PC-3 (cell line): Measurements from ENCODE around the gene ELOA. TPM values are rescaled to one million over a fixed set of nuclear protein-coding genes. Genes with fewer than 3 reads are reported as not detected.
A peak's percentile ranks its signal among the peaks of the same experiment; 100 is the strongest.
"Not testable (repeated sequence)": the region's sequence is repeated elsewhere in the genome, so short reads cannot be mapped to it uniquely, and the experiment has no call there.

Experiments
- ATAC-seq: fragments of 200-7000 bp; cut with Tn5 transposase; 2 replicates; pipeline ENCODE4 v1.9.1; 2020; ENCODE audit warnings: mild to moderate bottlenecking, moderate library complexity
- BruUV-seq: library from RNA; stranded (reverse); fragments of 400-500 nt; replicated peaks from 2 replicates; lab custom pipeline; 2021; lab: Mats Ljungman, UMichigan
- CTCF ChIA-PET: fragments of 300-600 bp; sonication (Branson Sonifier 250); formaldehyde crosslinking; loops from one replicate; lab custom pipeline; 2022; ENCODE audit warnings: antibody characterized with exemption; lab: Charles Lee
- POLR2A ChIA-PET: fragments of 300-600 bp; sonication (Branson Sonifier 250); formaldehyde crosslinking; loops from one replicate; lab custom pipeline; 2022; ENCODE audit warnings: antibody characterized with exemption; ENCODE audit not compliant: unreplicated experiment; lab: Charles Lee
- DNase-seq: peaks from one replicate; pipeline ENCODE4 v3.0.0-alpha.2; 2015
- H2AFZ ChIP-seq: fragments of 300-600 bp; sonication (generic); 2 replicates; pipeline ENCODE4 v1.6.0; 2016; ENCODE audit warnings: antibody characterized with exemption, low read length
- H3F3A ChIP-seq: fragments of 300-600 bp; sonication (generic); one replicate; pipeline ENCODE4 v1.6.0; 2017; ENCODE audit warnings: antibody characterized with exemption, low read length, control low read depth, mild to moderate bottlenecking; ENCODE audit not compliant: unreplicated experiment
- H3K27ac ChIP-seq: fragments of 300-600 bp; sonication (generic); 2 replicates; pipeline ENCODE4 v1.5.1; 2016; ENCODE audit warnings: mild to moderate bottlenecking, low read length
- H3K27me3 ChIP-seq: fragments of 300-600 bp; sonication (generic); 2 replicates; pipeline ENCODE4 v1.6.1; 2016; ENCODE audit warnings: low read length, mixed read lengths
- H3K36me3 ChIP-seq: fragments of 300-600 bp; sonication (generic); 2 replicates; pipeline ENCODE4 v1.6.1; 2016; ENCODE audit warnings: low read depth, mixed run types, low read length, mixed read lengths
- H3K4me1 ChIP-seq: fragments of 300-600 bp; sonication (generic); 2 replicates; pipeline ENCODE4 v1.5.1; 2016; ENCODE audit warnings: low read length; ENCODE audit not compliant: insufficient read depth
- H3K4me2 ChIP-seq: fragments of 300-600 bp; sonication (generic); 2 replicates; pipeline ENCODE4 v1.6.0; 2016; ENCODE audit warnings: low read length
- H3K4me3 ChIP-seq: fragments of 300-600 bp; sonication (generic); 2 replicates; pipeline ENCODE4 v1.5.1; 2016; ENCODE audit warnings: mild to moderate bottlenecking, low read length, mixed read lengths
- H3K79me2 ChIP-seq: fragments of 300-600 bp; sonication (generic); 2 replicates; pipeline ENCODE4 v1.6.1; 2017; ENCODE audit warnings: low read length, mixed read lengths
- H3K9ac ChIP-seq: fragments of 300-600 bp; sonication (generic); 2 replicates; pipeline ENCODE4 v1.6.0; 2016; ENCODE audit warnings: mild to moderate bottlenecking, low read length
- H3K9me2 ChIP-seq: fragments of 300-600 bp; sonication (generic); replicated peaks from 2 replicates; pipeline ENCODE4 v1.6.1; 2016; ENCODE audit warnings: mixed run types, low read length, mixed read lengths
- H3K9me3 ChIP-seq: fragments of 300-600 bp; sonication (generic); 2 replicates; pipeline ENCODE4 v1.6.1; 2016; ENCODE audit warnings: low read length, mixed read lengths
- H4K20me1 ChIP-seq: fragments of 300-600 bp; sonication (generic); 2 replicates; pipeline ENCODE4 v1.6.1; 2016; ENCODE audit warnings: low read length, mixed read lengths
- EZH2 ChIP-seq: fragments of 300-600 bp; sonication (generic); IDR thresholded peaks from one replicate; pipeline ENCODE4 v1.6.1; 2017; ENCODE audit warnings: antibody characterized with exemption, mild to moderate bottlenecking, low read length; ENCODE audit not compliant: unreplicated experiment
- EZH2phosphoT487 ChIP-seq: fragments of 300-600 bp; sonication (generic); IDR thresholded peaks from 2 replicates; pipeline ENCODE4 v1.6.1; 2018; ENCODE audit warnings: mild to moderate bottlenecking, antibody characterized with exemption, low read length, borderline replicate concordance
- intact Hi-C: fragments of 100-400 bp; cut with micrococcal nuclease; formaldehyde crosslinking; loops from 2 replicates; pipeline ENCODE4 v1.9.0; 2023
- total RNA-seq: library from RNA; depleted of rRNA; stranded (reverse); fragments of >200 nt; gene quantifications from 2 replicates; pipeline ENCODE4 v1.2.3, GENCODE V29; 2014
- TF ChIP-seq, protein P1 (sequence below): fragments of 300-600 bp; sonication (generic); conservative IDR thresholded peaks from 2 replicates; pipeline ENCODE4 v1.5.1; 2017; ENCODE audit warnings: antibody characterized with exemption, low read depth, mild to moderate bottlenecking, low read length

The ELOA gene
- total RNA-seq, 1 experiment from 2014 or later = 50.9 TPM

DNA sequence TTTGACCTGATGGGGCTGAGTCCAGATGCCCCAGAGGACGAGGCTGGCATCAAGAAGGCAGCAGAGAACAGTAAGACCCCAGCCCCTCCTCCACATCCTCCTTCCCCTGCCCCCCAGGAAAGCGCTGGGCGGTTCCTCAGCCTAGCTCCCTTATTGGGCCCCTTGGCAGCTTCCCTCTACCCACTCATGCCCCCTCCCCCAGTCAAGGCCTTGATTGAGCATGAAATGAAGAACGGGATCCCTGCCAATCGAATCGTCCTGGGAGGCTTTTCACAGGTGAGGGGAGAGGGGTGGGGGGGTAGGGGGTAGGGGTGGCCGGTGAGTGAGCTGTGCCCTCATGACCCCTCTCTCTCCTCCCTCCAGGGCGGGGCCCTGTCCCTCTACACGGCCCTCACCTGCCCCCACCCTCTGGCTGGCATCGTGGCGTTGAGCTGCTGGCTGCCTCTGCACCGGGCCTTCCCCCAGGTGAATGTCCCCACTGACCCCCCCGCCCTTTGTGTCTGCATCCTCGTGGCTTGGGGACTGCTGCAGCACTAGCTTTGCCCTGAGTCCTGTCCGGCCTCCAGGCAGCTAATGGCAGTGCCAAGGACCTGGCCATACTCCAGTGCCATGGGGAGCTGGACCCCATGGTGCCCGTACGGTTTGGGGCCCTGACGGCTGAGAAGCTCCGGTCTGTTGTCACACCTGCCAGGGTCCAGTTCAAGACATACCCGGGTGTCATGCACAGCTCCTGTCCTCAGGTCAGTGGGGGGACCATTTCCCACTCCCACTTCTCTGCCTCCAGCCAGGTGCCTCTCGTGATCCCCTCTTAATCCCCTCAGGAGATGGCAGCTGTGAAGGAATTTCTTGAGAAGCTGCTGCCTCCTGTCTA is 50.8 kb downstream of the ELOA start:
- intact Hi-C loops = no loop called here
- ChIA-PET POLR2A (no interaction called here), CTCF (interaction anchor here (0.8 kb wide), 1 partner anchor 22 kb away, joined by 4 read pairs; no protein-coding TSS in a partner anchor)
- Histone ChIP-seq H4K20me1 (no peaks in the 10 kb centered on the region), H3K9me2 (no peaks in the 10 kb centered on the region), H3K4me1 (peaks cover 27% of the 10 kb centered on the region), H3K9ac (no peak overlapping the region), H2AFZ (no peak overlapping the region), H3K4me2 (no peak overlapping the region), H3K4me3 (no peak overlapping the region), H3K9me3 (no peaks in the 10 kb centered on the region), H3K27me3 (no peaks in the 10 kb centered on the region), H3K79me2 (peaks cover 32% of the 10 kb centered on the region), H3F3A (peaks cover 13% of the 10 kb centered on the region), H3K36me3 (peaks cover 14% of the 10 kb centered on the region), H3K27ac (no peak overlapping the region)
- ATAC-seq = no peak
- BruUV-seq = no TSS peak
- DNase-seq = no peak
- TF ChIP-seq EZH2phosphoT487 (no peak), EZH2 (no peak)
- TF ChIP-seq, protein P1, sequence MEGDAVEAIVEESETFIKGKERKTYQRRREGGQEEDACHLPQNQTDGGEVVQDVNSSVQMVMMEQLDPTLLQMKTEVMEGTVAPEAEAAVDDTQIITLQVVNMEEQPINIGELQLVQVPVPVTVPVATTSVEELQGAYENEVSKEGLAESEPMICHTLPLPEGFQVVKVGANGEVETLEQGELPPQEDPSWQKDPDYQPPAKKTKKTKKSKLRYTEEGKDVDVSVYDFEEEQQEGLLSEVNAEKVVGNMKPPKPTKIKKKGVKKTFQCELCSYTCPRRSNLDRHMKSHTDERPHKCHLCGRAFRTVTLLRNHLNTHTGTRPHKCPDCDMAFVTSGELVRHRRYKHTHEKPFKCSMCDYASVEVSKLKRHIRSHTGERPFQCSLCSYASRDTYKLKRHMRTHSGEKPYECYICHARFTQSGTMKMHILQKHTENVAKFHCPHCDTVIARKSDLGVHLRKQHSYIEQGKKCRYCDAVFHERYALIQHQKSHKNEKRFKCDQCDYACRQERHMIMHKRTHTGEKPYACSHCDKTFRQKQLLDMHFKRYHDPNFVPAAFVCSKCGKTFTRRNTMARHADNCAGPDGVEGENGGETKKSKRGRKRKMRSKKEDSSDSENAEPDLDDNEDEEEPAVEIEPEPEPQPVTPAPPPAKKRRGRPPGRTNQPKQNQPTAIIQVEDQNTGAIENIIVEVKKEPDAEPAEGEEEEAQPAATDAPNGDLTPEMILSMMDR = no peak

DNA sequence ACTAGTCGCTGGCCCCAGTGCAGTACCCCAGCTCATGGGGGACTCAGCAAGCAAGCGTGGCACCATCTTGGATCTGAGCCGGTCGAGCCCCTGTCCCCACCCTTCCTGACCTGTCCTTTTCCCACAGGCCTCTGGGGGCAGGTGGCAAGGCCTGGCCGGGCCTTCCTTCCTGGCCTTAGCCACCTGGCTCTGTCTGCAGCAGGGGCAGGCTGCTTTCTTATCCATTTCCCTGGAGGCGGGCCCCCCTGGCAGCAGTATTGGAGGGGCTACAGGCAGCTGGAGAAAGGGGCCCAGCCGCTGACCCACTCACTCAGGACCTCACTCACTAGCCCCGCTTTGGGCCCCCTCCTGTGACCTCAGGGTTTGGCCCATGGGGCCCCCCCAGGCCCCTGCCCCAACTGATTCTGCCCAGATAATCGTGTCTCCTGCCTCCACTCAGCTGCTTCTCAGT is 51.5 kb downstream of the ELOA start:
- H3K27me3 ChIP-seq, intact Hi-C loops, H3K9me2 ChIP-seq, H3K27ac ChIP-seq, ATAC-seq, H2AFZ ChIP-seq, H3K9me3 ChIP-seq, H4K20me1 ChIP-seq, H3K9ac ChIP-seq, POLR2A ChIA-PET, H3K4me2 ChIP-seq, H3K4me3 ChIP-seq, H3F3A ChIP-seq, DNase-seq: not testable (repeated sequence)
- CTCF ChIA-PET = interaction anchor here (0.8 kb wide), 1 partner anchor 23 kb away, joined by 4 read pairs; no protein-coding TSS in a partner anchor
- H3K36me3 ChIP-seq = peaks cover 14% of the 10 kb centered on the region
- peaks cover 27% of the 10 kb centered on the region for H3K4me1 ChIP-seq
- BruUV-seq = TSS peak; percentile 16
- H3K79me2 ChIP-seq = peaks cover 34% of the 10 kb centered on the region

DNA sequence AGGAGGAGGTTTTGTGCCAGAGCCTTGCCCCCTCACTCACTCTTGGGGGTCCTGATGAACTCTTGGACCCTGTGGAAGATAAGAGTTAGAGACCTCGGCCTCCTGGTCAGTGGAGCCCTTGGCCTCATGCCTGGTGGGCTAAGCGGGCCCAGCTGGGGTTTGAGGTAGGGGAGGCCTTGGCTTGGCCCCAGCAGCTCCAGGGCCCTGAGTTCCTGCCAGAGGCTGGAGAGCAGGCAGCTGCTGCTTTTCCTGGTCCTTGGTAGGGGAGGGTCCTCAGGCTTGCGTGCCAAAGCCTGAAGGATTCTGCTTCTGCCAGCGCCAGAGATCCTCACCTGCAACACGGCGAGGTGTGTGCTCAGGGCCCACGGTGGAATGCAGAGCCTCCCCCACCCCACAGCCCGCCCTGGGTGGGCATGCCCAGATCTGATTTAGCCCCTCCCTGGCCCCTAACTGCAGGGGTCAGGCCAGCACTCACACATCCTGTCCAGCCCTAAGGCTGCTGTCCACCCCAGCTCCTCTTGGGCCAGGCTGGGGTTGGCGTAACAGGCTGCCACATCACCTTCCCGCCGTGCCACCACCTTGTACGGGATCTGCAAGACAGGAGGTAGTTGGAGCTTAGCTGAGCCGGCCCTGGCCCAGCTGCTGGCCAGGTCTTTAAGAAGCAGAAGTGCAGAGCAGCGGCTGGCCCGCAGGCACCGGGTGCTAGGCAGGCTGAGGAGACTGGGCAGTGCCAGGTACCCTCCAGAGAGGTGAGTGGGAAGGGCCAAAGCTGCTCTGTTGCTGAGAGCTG is 52.6 kb downstream of the ELOA start:
- Histone ChIP-seq H3K27me3 (no peaks in the 10 kb centered on the region), H3K36me3 (peaks cover 14% of the 10 kb centered on the region), H3K4me1 (peaks cover 19% of the 10 kb centered on the region), H3K27ac (no peak overlapping the region), H3K9me3 (no peaks in the 10 kb centered on the region), H3F3A (no peaks in the 10 kb centered on the region), H3K79me2 (peaks cover 37% of the 10 kb centered on the region), H3K9me2 (no peaks in the 10 kb centered on the region), H3K9ac (no peak overlapping the region), H3K4me2 (no peak overlapping the region), H4K20me1 (no peaks in the 10 kb centered on the region), H3K4me3 (no peak overlapping the region), H2AFZ (no peak overlapping the region)
- ChIA-PET POLR2A (no interaction called here), CTCF (interaction anchor here (2.2 kb wide), 1 partner anchor 24 kb away, joined by 10 read pairs; no protein-coding TSS in a partner anchor)
- TF ChIP-seq EZH2 = no peak
- TF ChIP-seq, protein P1 = no peak
- no peak for TF ChIP-seq EZH2phosphoT487
- no TSS peak for BruUV-seq
- ATAC-seq (no peak), DNase-seq (no peak)
- intact Hi-C loops = no loop called here
